Epithelial cell of esophagus (primary cell): ENCODE data around the gene ARHGEF2.
A peak's percentile ranks its signal among the peaks of the same experiment; 100 is the strongest.

Experiments
- DNase-seq: peaks from one replicate; pipeline ENCODE4 v3.0.0; 2010; ENCODE audit warnings: low read depth
- H3K4me3 ChIP-seq: 2 replicates; pipeline ENCODE4 v1.5.1; 2011; ENCODE audit warnings: mild to moderate bottlenecking, low read length, control low read depth
- CTCF ChIP-seq: IDR thresholded peaks from 2 replicates; pipeline ENCODE4 v1.5.1; 2011; ENCODE audit warnings: low read depth, mild to moderate bottlenecking, low read length, control low read depth, inconsistent platforms; ENCODE audit not compliant: insufficient read depth; ENCODE audit errors: missing control alignments

ARHGEF2 gene

GRCh38 chr1:155938220-155938627 lies 40.1 kb downstream of the ARHGEF2 start:
- peak; percentile 77 for DNase-seq
- no peak overlapping the region for H3K4me3 ChIP-seq
- peak; percentile 78 for TF ChIP-seq CTCF

GRCh38 chr1:155934936-155935590 lies 43.3 kb downstream of the ARHGEF2 start:
- TF ChIP-seq CTCF = no peak
- H3K4me3 ChIP-seq = peak overlapping the region; percentile 99
- no peak for DNase-seq

GRCh38 chr1:155934097-155934935 lies 44.0 kb downstream of the ARHGEF2 start, which contains the start of gene KHDC4:
Gene KHDC4, minus strand, starts transcription at chr1:155934413. Its CDS starts 40 bp downstream, at chr1:155934373.
- TF ChIP-seq CTCF = no peak
- H3K4me3 ChIP-seq = peak within 1 kb of the TSS; percentile 99
- DNase-seq = peak; percentile 100

- H3K4me3 ChIP-seq = peak overlapping the region; percentile 99
- no peak for DNase-seq
- no peak for TF ChIP-seq CTCF
Measured at GRCh38 chr1:155933591-155934096, 44.7 kb downstream of the ARHGEF2 start.

- DNase-seq = peak; percentile 59
- TF ChIP-seq CTCF = no peak
- peak overlapping the region; percentile 99 for H3K4me3 ChIP-seq
Measured at GRCh38 chr1:155932487-155932886, 45.9 kb downstream of the ARHGEF2 start.

GRCh38 chr1:155932081-155932480 lies 46.3 kb downstream of the ARHGEF2 start:
- H3K4me3 ChIP-seq = peak overlapping the region; percentile 99
- no peak for TF ChIP-seq CTCF
- peak; percentile 93 for DNase-seq
